ENCODE results near the gene TRDN.

The TRDN gene

DNA sequence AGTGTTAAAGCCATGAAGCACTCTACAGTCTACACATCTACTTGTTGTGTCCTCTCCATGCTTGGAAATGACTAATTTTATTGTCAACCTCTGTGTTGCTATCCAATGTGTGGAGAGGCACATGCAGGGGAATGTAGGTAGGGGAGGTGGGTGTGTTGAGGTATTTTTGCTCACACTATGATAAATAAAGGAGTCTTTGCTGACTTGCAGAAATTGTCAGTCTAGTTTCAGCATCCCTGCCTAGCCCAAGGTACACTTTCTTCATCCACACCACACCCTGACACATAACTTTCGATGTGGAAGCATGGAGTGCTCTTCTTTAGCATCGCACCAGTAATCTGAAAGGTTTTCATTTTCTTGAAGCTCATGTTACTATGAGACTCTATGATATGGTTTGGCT, 264.0 kb downstream of the TRDN start:
- TF ChIP-seq, protein P1, sequence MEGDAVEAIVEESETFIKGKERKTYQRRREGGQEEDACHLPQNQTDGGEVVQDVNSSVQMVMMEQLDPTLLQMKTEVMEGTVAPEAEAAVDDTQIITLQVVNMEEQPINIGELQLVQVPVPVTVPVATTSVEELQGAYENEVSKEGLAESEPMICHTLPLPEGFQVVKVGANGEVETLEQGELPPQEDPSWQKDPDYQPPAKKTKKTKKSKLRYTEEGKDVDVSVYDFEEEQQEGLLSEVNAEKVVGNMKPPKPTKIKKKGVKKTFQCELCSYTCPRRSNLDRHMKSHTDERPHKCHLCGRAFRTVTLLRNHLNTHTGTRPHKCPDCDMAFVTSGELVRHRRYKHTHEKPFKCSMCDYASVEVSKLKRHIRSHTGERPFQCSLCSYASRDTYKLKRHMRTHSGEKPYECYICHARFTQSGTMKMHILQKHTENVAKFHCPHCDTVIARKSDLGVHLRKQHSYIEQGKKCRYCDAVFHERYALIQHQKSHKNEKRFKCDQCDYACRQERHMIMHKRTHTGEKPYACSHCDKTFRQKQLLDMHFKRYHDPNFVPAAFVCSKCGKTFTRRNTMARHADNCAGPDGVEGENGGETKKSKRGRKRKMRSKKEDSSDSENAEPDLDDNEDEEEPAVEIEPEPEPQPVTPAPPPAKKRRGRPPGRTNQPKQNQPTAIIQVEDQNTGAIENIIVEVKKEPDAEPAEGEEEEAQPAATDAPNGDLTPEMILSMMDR (IDR thresholded peaks at IDR 0.05; ENCODE audit: low read depth, low read length), result no peak
- DNase-seq (ENCODE audit: low read depth in 2 of 2), result no peak
- H3K4me3 ChIP-seq (replicated peaks in 1 of 2; ENCODE audit: low read depth in 2 of 2, low read length in 2 of 2), result no peak overlapping the region

DNA sequence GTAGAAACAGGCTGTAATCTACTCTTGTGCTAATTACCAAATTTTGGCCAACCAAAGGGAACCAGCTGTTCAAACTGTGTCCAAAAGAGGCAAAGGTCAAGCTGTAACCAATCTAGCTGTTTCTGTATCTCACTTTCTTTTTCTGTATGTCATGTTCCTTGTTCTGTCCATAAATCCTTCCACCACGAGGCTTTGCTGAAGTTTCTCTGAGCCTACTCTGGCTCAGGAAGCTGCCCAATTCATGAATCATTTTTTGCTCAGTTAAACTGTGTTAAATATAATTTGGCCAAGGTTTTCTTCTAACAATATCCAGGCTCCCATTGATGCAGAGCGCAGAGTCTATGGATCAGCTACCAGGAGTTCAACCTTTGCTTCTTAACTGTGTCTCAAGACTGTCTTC, 272.8 kb downstream of the TRDN start:
- H3K4me3 ChIP-seq (replicated peaks in 1 of 2; ENCODE audit: low read depth in 2 of 2, low read length in 2 of 2), result no peak overlapping the region
- TF ChIP-seq, protein P1 (IDR thresholded peaks at IDR 0.05; ENCODE audit: low read depth, low read length), result no peak
- no peak for DNase-seq (ENCODE audit: low read depth in 2 of 2)

- no peak overlapping the region for H3K4me3 ChIP-seq (replicated peaks in 1 of 2; ENCODE audit: low read depth in 2 of 2, low read length in 2 of 2)
- no peak for DNase-seq (ENCODE audit: low read depth in 2 of 2)
- TF ChIP-seq, protein P1 (IDR thresholded peaks at IDR 0.05; ENCODE audit: low read depth, low read length), result no peak
Observed at GRCh38 chr6:123360359-123360758, 276.4 kb downstream of the TRDN start.

DNA sequence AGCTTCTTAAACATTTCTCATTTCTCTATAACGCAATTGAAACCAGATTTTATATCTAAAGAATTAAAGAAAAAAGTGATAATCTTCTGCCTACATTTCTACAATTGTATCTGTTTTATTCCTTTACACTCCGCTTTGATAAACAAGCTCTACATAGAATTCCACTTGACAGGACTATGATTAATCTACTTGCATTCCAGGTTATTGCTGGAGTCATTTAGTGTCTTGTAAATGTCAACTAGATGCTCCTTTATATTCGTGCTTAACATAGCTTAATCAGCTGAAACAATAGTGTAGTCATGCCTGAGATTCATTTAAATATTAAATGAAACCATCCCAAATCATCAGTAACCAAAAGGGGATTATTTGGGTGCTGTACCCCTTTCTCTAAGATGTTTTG, 284.0 kb downstream of the TRDN start:
- TF ChIP-seq, protein P1 (IDR thresholded peaks at IDR 0.05; ENCODE audit: low read depth, low read length), result no peak
- no peak overlapping the region for H3K4me3 ChIP-seq (replicated peaks in 1 of 2; ENCODE audit: low read depth in 2 of 2, low read length in 2 of 2)
- no peak for DNase-seq (ENCODE audit: low read depth in 2 of 2)

GRCh38 chr6:123352279-123352678, 284.5 kb downstream of the TRDN start:
- TF ChIP-seq, protein P1 (IDR thresholded peaks at IDR 0.05; ENCODE audit: low read depth, low read length), result no peak
- no peak overlapping the region for H3K4me3 ChIP-seq (replicated peaks in 1 of 2; ENCODE audit: low read depth in 2 of 2, low read length in 2 of 2)
- DNase-seq (ENCODE audit: low read depth in 2 of 2), result no peak

GRCh38 chr6:123343836-123344235, 292.9 kb downstream of the TRDN start:
- TF ChIP-seq, protein P1 (IDR thresholded peaks at IDR 0.05; ENCODE audit: low read depth, low read length), result no peak
- no peak overlapping the region for H3K4me3 ChIP-seq (replicated peaks in 1 of 2; ENCODE audit: low read depth in 2 of 2, low read length in 2 of 2)
- no peak for DNase-seq (ENCODE audit: low read depth in 2 of 2)

- no peak overlapping the region for H3K4me3 ChIP-seq (replicated peaks in 1 of 2; ENCODE audit: low read depth in 2 of 2, low read length in 2 of 2)
- TF ChIP-seq, protein P1 (IDR thresholded peaks at IDR 0.05; ENCODE audit: low read depth, low read length), result no peak
Observed at GRCh38 chr6:123338394-123338793, 298.4 kb downstream of the TRDN start.

More at GRCh38 chr6:123338394-123338793, 298.4 kb downstream of the TRDN start:
- DNase-seq (ENCODE audit: low read depth in 2 of 2), result no peak

Measured in cardiac fibroblast (primary cell).